GM19395 (cell line): ENCODE measurements around the gene ESPL1.

Experiments
- ATAC-seq: cut with Tn5 transposase; IDR thresholded peaks from one replicate; pipeline ENCODE4 v1.9.1; 2021; ENCODE audit warnings: mild to moderate bottlenecking, moderate library complexity; ENCODE audit not compliant: unreplicated experiment

The ESPL1 gene

GRCh38 chr12:53267999-53268629 is at the start of gene ESPL1:
Gene ESPL1 (plus strand): TSS chr12:53268299. CDS start chr12:53268767, 468 bp downstream.
- ATAC-seq: peak; percentile 83

GRCh38 chr12:53218551-53219291 is 49.4 kb upstream of the ESPL1 start:
- ATAC-seq: no peak

GRCh38 chr12:53219292-53219955 is 48.7 kb upstream of the ESPL1 start:
- ATAC-seq: peak; percentile 23

GRCh38 chr12:53219956-53220693 is 48.0 kb upstream of the ESPL1 start:
- peak; percentile 43 for ATAC-seq

- peak; percentile 58 for ATAC-seq
Observed at GRCh38 chr12:53220694-53221202, 47.4 kb upstream of the ESPL1 start.

- ATAC-seq: peak; percentile 11
Observed at GRCh38 chr12:53221203-53222080, 46.7 kb upstream of the ESPL1 start.

- ATAC-seq: no peak
Observed at GRCh38 chr12:53222170-53222721, 45.9 kb upstream of the ESPL1 start.

- no peak for ATAC-seq
Observed at GRCh38 chr12:53222806-53223261, 45.3 kb upstream of the ESPL1 start.

- no peak for ATAC-seq
Observed at GRCh38 chr12:53223389-53224060, 44.6 kb upstream of the ESPL1 start.

GRCh38 chr12:53224061-53224896 is 43.8 kb upstream of the ESPL1 start:
- ATAC-seq: no peak

GRCh38 chr12:53224897-53225634 is 43.0 kb upstream of the ESPL1 start:
- ATAC-seq: no peak

- no peak for ATAC-seq
Observed at GRCh38 chr12:53225635-53226424, 42.3 kb upstream of the ESPL1 start.

- no peak for ATAC-seq
Observed at GRCh38 chr12:53226815-53227214, 41.3 kb upstream of the ESPL1 start.

GRCh38 chr12:53227341-53227740 is 40.8 kb upstream of the ESPL1 start:
- no peak for ATAC-seq

- no peak for ATAC-seq
Observed at GRCh38 chr12:53227836-53228235, 40.3 kb upstream of the ESPL1 start.

- ATAC-seq: no peak
Observed at GRCh38 chr12:53229454-53229853, 38.6 kb upstream of the ESPL1 start.
